HG03432 (cell line): Measurements from ENCODE around the gene CMTM8.
A peak's percentile ranks its signal among the peaks of the same experiment; 100 is the strongest.

Experiments used
- ATAC-seq: cut with Tn5 transposase; IDR thresholded peaks from one replicate; pipeline ENCODE4 v1.9.1; 2021; ENCODE audit warnings: mild to moderate bottlenecking, moderate library complexity; ENCODE audit not compliant: unreplicated experiment

CMTM8 gene

GRCh38 chr3:32334675-32335074, 96.2 kb downstream of the CMTM8 start:
- no peak for ATAC-seq

DNA sequence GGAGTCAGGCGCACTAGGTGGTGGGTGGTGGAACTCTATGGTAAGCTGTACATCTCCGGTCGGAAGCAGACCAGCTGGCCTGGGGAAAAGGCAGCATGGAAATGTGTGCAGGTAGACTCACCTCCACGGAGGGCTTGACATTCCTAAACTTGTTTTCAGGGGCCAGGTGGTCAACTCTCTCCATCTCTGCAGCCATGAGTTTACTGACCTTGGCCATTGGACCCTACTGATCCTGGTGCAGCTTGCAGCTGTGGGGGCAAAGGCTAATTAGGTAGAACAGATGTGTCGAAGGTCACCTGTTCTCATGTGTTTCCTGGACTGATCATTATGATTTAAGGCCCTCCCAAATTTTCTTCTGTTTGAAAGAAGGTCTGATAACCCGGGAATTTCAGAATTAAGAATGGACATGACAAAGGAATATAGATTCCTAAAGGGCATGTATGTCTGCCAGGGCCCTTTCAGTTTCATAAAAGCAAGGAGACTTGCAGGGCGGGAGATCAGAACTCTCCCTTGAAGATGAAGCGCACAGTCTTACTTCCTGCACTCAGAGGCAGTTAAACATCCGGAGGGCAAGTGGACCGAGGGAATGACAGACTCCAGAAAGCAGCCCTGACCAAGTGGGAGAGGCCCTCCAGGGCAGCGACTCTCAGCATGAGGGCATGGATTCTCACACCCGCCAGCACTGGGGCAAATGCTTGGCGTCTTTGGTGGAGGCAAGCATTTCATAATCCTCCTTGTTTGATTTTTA, 97.1 kb downstream of the CMTM8 start:
- no peak for ATAC-seq

- ATAC-seq, result no peak
These were observed 97.6 kb downstream of the CMTM8 start for GRCh38 chr3:32336113-32336498.

- ATAC-seq, result no peak
These were observed 99.0 kb downstream of the CMTM8 start for GRCh38 chr3:32337505-32337904.

DNA sequence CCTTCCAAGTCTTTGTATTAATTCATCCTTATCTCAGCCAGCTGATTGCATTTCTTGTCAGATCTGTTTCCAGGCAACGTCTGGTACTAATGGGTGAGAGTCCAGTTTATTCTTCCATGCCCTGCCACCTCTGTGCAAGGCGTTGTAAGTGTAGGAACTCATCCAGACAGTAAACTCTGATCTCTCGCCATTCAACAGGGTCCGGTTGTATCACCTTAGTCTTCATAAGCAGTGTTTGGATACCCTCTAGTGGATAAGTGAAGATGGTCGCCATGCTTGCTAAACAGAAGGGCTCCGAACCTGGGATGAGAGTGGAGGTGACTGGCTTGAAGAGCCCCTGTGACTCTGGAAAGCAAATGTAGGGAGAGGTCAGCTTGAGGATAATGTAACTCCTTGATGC, 101.6 kb downstream of the CMTM8 start:
- ATAC-seq, result peak; percentile 50

DNA sequence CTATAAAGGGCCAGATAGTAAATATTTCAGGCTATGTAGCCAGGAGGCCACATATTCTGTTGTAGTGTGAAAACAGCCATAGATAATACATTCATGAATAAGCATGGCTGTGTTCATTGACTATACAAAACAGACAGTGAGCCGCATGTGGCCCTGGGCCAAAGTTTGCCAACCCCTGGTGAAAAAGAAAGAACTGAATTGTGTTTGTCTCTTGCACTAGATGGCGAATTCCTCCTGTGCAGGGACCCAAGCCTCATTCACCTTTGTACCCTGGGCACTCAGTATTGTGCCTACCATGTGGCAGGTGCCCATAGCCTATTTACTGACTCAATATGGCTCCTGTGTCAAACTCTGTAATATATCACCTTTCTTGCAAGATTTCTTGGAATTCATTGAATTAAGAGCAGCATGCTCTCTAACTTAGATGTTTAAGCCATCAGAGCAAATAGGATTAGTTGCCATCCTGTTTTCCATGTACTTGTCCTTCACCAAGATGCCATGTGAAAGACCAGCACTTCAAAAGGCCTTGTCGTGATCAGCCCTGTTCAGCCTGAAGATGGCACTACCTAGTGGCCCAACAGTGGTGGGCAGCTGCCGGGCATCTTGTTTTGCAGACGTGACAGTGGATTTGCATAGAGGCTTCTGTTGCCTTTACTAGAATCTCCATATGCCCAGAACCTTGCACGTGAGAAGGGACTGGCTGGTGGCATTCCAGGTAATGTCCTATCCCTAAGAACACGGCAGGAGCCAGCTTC, 102.3 kb downstream of the CMTM8 start:
- no peak for ATAC-seq

DNA sequence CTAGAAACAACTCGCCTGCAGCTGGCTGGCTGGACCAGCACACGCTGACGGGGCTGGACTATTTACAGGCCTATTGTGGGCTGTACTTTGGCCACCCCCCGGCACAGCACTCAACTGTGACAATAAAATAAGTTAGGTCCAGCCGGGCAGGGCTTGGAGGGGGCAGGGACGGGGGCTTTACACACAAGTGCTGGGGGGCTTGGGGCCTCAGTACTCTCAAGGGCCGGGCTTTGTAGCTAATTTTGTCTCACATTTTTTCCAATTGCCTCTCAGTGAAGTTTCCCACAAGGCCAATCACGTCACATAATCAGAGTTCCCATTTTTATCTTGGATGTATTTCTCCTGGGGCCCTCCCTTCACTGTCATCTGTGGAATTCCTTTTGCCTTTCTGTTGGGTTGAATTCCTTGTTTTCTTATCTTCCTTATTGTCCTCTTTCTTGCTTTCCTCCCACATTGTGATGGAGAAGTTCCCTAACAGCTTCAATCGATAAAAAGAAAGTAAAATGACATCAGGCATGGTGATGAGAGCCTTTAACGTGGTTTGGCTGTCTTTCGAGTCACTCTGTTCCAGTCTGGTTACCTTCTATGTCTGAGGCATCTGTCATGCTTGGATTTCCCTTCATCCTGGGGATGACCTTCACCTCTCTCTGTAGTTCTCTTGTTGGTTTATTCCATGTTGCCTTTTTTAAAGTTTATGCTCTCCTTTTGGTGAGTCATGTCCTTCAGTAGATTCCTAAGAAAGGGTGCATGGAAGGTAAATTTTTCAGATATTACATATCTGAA, 109.1 kb downstream of the CMTM8 start:
- ATAC-seq, result no peak

GRCh38 chr3:32349184-32349583, 110.7 kb downstream of the CMTM8 start:
- no peak for ATAC-seq

- no peak for ATAC-seq
These were observed 114.1 kb downstream of the CMTM8 start for GRCh38 chr3:32352563-32352962.

GRCh38 chr3:32353351-32353750, 114.9 kb downstream of the CMTM8 start:
- no peak for ATAC-seq

DNA sequence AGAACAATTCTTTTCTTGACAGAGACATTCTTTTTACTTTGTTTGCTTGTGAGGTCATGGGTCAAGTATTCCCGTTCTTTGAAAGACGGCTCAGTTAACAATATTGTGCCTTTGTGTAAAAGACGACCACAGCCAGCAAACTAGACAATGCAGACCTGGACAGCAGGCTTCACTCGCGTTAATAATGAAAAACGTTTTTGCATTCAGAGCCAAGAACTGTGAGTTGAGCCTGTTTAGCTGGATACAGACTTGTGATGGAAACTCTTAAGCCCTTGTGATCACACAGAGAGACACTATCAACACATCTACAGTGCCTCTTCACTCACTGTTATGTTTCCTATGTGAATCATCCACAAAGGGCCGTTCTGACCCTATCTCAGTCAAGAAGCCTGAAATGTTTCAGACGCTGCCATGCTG, 115.9 kb downstream of the CMTM8 start:
- ATAC-seq, result no peak

- ATAC-seq, result no peak
These were observed 117.3 kb downstream of the CMTM8 start for GRCh38 chr3:32355751-32356291.

DNA sequence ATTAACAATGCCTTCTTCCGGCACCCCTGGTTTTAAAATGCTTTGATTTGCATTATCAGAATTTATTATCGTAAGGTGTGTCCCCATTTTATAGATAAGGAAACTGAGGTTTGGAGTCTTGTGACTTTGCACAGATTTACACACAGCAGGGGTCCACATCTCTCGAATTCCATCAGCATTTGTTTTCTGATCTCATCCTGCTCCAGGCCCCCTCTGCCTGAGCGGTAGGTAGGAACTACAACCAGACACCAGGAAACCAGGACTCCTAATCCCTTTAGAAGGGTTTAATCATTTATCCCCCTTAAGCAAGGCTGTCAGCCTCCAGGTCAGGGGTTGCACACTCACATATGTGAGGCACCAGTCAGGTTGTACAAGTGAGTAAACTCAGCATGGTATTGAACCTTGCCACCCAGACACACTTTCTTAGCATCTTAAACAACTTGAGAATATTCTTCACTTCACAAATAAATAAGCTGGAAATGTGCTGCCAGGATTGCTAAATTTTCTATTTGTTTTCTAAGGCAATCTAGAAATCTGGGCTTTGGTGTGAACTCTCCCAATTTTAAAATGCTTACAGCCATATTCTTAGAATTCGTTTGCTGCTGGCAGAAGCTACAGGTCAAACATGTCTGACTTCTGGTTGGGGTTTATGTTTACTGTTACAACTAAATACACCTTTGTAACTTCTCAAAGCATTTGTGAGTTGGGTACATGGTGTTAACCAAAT, 121.4 kb downstream of the CMTM8 start:
- ATAC-seq, result no peak

- ATAC-seq, result no peak
These were observed 122.0 kb downstream of the CMTM8 start for GRCh38 chr3:32360493-32360827.

- peak; percentile 77 for ATAC-seq
These were observed 128.3 kb downstream of the CMTM8 start for GRCh38 chr3:32366638-32367397.

DNA sequence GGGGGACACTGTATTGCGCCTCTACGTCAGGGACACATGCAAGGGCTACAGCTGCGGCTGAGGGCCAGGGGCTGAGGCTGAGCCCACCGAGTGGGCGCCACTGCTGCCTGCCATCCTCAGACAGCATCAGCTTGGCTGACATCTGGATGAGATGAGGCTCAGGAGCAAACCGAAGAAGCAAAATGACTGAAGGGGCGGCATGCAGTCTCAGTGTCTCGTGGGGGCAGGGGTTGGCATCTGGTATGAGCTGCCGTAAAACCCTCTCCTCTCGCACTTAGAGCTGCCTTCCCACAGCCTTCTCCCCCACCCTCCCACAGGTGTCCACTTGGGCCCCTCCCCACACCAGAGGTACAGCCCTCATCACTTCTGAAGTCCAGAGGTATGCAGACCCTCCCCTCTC, 129.0 kb downstream of the CMTM8 start:
- no peak for ATAC-seq

DNA sequence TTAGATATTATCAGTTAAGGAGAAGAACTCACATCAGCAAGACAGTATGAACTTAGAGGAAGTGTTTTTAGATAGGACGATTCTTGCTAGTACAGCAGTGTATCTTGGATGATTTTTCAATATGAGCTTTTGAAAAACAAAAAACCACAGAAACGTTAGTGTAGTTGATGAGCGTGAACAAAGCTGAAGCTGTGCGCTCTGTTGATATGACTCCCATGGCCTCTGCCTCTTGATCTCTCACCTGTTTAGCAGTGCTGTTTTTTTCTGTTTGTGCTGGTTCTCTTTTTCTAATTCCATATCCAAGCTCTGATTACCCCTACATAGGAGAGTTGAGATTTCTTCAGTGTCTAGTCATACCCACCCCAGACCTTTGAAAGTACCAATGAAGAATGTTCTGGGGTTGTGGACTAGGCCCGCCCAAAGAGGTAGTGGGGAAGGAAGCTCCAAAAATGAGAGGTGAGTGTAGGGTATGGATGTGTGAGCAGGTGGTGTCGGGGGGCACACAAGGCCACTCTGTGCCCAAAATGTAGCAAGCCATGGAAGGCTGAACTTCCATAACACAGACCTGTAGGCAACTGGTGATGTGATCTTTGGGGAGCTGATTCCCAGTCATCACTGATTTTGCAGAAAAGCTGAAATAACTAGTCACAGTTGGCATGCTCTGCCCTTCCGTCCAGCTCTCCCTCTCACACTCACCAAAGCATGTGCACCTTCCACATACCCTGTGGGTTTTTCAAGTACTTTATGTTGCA, 133.2 kb downstream of the CMTM8 start:
- ATAC-seq, result no peak

- no peak for ATAC-seq
These were observed 133.7 kb downstream of the CMTM8 start for GRCh38 chr3:32372213-32372490.

DNA sequence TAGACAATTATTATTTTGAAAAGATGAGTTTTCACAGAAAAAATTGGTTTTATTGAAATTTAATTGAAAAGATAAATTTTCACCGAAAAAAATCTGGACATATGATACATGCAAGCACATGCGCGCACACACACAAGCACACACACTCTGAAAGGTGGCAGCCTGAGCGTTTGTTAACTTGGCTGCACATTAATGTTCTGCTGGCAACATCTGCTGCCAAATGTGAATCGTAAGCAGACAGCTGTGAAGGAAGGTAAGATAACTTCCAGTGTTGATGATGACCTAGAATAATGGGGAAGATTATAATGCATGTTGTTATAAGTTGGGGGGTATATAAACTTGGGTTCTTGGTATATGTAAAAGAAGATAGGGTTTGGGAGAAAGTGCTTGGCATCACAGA, 134.8 kb downstream of the CMTM8 start:
- no peak for ATAC-seq

DNA sequence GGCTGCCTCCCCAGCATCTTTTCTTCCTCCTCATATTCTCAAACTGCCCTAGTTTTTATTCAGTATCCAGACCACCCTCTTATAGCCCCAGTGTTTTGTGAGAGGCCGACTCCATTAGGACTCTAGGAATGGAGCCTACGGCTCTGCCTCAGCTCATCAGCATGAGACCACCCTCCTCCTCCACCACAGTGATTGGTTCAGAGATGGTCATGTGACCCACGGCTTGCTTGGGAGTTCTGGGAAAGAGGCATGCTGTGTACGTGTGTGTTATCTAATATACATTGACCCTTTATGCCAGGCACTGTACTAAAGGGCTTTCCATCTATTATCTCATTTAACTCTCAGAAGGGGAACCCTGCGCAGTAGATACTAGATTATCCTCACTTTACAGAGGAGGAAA, 135.4 kb downstream of the CMTM8 start:
- ATAC-seq, result no peak
